H1 (cell line): ENCODE data around the gene NUDT3. TPM values are rescaled to one million over a fixed set of nuclear protein-coding genes. Genes with fewer than 3 reads are reported as not detected.

ENCODE experiments used
- CTCF ChIA-PET: fragments of 300-600 bp; sonication (Branson Sonifier 250); formaldehyde crosslinking; loops from one replicate; lab custom pipeline; 2021; ENCODE audit not compliant: partially characterized antibody; lab: Charles Lee
- POLR2A ChIA-PET: fragments of 300-600 bp; sonication (Branson Sonifier 250); formaldehyde crosslinking; loops from one replicate; lab custom pipeline; 2021; ENCODE audit warnings: inconsistent platforms; ENCODE audit not compliant: partially characterized antibody; lab: Charles Lee
- DNase-seq, 2 experiments: peaks; one replicate each; pipeline versions ENCODE4 v3.0.0 to v3.0.0-alpha.2; 2010 to 2022; ENCODE audit warnings: low spot score in 2 of 2, low read depth in 1 of 2, mixed read lengths in 1 of 2
- FAIRE-seq: peaks from 2 replicates; lab custom pipeline; 2011; peaks lifted over from hg19 to GRCh38; lab: Jason Lieb, UNC
- H2AFZ ChIP-seq: 2 replicates; pipeline ENCODE4 v1.8.1; 2012; ENCODE audit warnings: low read length, inconsistent platforms
- H2AK5ac ChIP-seq: 2 replicates; pipeline ENCODE4 v1.6.1; 2013; ENCODE audit warnings: low read depth, low read length
- H2BK120ac ChIP-seq: replicated peaks from 2 replicates; pipeline ENCODE3; 2013; ENCODE audit warnings: low read depth, low read length, inconsistent platforms
- H2BK12ac ChIP-seq: 2 replicates; pipeline ENCODE4 v1.6.1; 2013; ENCODE audit warnings: low read depth, low read length
- H2BK15ac ChIP-seq: 2 replicates; pipeline ENCODE4 v1.6.1; 2013; ENCODE audit warnings: low read length
- H2BK20ac ChIP-seq: 2 replicates; pipeline ENCODE4 v1.6.1; 2013; ENCODE audit warnings: low read length
- H2BK5ac ChIP-seq: 2 replicates; pipeline ENCODE4 v1.6.1; 2013; ENCODE audit warnings: low read depth, low read length
- H3K14ac ChIP-seq: 2 replicates; pipeline ENCODE4 v1.6.1; 2013; ENCODE audit warnings: inconsistent platforms; ENCODE audit not compliant: insufficient read length
- H3K18ac ChIP-seq: 2 replicates; pipeline ENCODE4 v1.6.1; 2013; ENCODE audit warnings: low read length; ENCODE audit errors: extremely low read depth
- H3K23ac ChIP-seq: 2 replicates; pipeline ENCODE4 v1.6.1; 2013; ENCODE audit warnings: inconsistent platforms; ENCODE audit not compliant: insufficient read length
- H3K23me2 ChIP-seq: 2 replicates; pipeline ENCODE4 v1.6.1; 2013; ENCODE audit warnings: low read depth, low read length
- H3K27ac ChIP-seq: 2 replicates; pipeline ENCODE4 v1.6.1; 2011; ENCODE audit warnings: low read depth, low read length, inconsistent platforms
- H3K27me3 ChIP-seq, 4 experiments: replicated peaks in 1 of 4; 1 replicate in 1 of 4; 2 replicates in 3 of 4; pipeline versions ENCODE4 v1.6.1 to v1.8.1; 2011 to 2013; ENCODE audit warnings: low read length in 3 of 4, mild to moderate bottlenecking in 3 of 4, inconsistent platforms in 2 of 4, mixed read lengths in 2 of 4, moderate library complexity in 1 of 4; ENCODE audit not compliant: control insufficient read depth in 3 of 4, insufficient read depth in 3 of 4; ENCODE audit errors: extremely low read depth in 1 of 4
- H3K36me3 ChIP-seq, 4 experiments: 2 replicates each; pipeline versions ENCODE4 v1.6.1 to v1.8.1; 2011 to 2013; ENCODE audit warnings: mild to moderate bottlenecking in 4 of 4, low read length in 3 of 4, moderate library complexity in 2 of 4, control low read depth in 1 of 4, inconsistent platforms in 1 of 4; ENCODE audit not compliant: insufficient read depth in 4 of 4, control insufficient read depth in 2 of 4
- H3K4ac ChIP-seq: replicated peaks from 2 replicates; pipeline ENCODE3; 2013; ENCODE audit warnings: low read length, low read depth, mixed read lengths, inconsistent platforms; ENCODE audit not compliant: insufficient read length
- H3K4me1 ChIP-seq, 4 experiments: replicated peaks in 1 of 4; 1 replicate in 1 of 4; 2 replicates in 3 of 4; pipeline versions ENCODE4 v1.6.1 to v1.8.1; 2011 to 2013; ENCODE audit warnings: low read length in 3 of 4, inconsistent platforms in 2 of 4, mixed read lengths in 1 of 4; ENCODE audit not compliant: insufficient read depth in 4 of 4, control insufficient read depth in 3 of 4
- H3K4me2 ChIP-seq, 2 experiments: 2 replicates each; pipeline versions ENCODE4 v1.6.1 to v1.8.1; 2011 to 2013; ENCODE audit warnings: low read depth in 2 of 2, low read length in 2 of 2, control low read depth in 1 of 2, inconsistent platforms in 1 of 2, mild to moderate bottlenecking in 1 of 2; ENCODE audit not compliant: insufficient read depth in 1 of 2
- H3K4me3 ChIP-seq, 4 experiments: fragments of 200-600, 300-600 bp in 1 of 4; sonication (generic), shearing (Covaris generic), sonication (Bioruptor Twin) in 1 of 4; 2 replicates each; pipeline versions ENCODE4 v1.5.1 to v1.8.1; 2011 to 2016; ENCODE audit warnings: low read length in 4 of 4, low read depth in 3 of 4, control low read depth in 2 of 4, inconsistent platforms in 2 of 4, mild to moderate bottlenecking in 2 of 4, mixed read lengths in 1 of 4, moderate library complexity in 1 of 4; ENCODE audit not compliant: insufficient read depth in 2 of 4; ENCODE audit errors: extremely low read depth in 1 of 4
- H3K56ac ChIP-seq: replicated peaks from 2 replicates; pipeline ENCODE3; 2013; ENCODE audit warnings: low read depth, mild to moderate bottlenecking, mixed read lengths, low read length, inconsistent platforms; ENCODE audit not compliant: insufficient read length
- H3K79me1 ChIP-seq: 2 replicates; pipeline ENCODE4 v1.6.1; 2013; ENCODE audit warnings: low read depth, low read length, control low read depth
- H3K79me2 ChIP-seq, 2 experiments: 2 replicates each; pipeline versions ENCODE4 v1.6.1 to v1.8.1; 2012 to 2013; ENCODE audit warnings: low read length in 2 of 2, mild to moderate bottlenecking in 2 of 2, inconsistent platforms in 1 of 2; ENCODE audit not compliant: insufficient read depth in 2 of 2, control insufficient read depth in 1 of 2
- H3K9ac ChIP-seq, 4 experiments: replicated peaks in 1 of 4; 1 replicate in 1 of 4; 2 replicates in 3 of 4; pipeline versions ENCODE4 v1.6.1 to v1.8.1; 2011 to 2013; ENCODE audit warnings: low read depth in 3 of 4, low read length in 3 of 4, control low read depth in 2 of 4, mild to moderate bottlenecking in 2 of 4, moderate library complexity in 2 of 4, inconsistent platforms in 1 of 4; ENCODE audit errors: extremely low read depth in 1 of 4
- H3K9me3 ChIP-seq, 2 experiments: 2 replicates each; pipeline versions ENCODE4 v1.6.1 to v1.8.1; 2012 to 2013; ENCODE audit warnings: mild to moderate bottlenecking in 2 of 2, moderate library complexity in 2 of 2, control low read depth in 1 of 2, inconsistent platforms in 1 of 2, low read depth in 1 of 2, low read length in 1 of 2, mixed read lengths in 1 of 2; ENCODE audit not compliant: insufficient read depth in 2 of 2
- H4K20me1 ChIP-seq, 2 experiments: replicated peaks in 1 of 2; 2 replicates each; pipeline versions ENCODE3 to v1.8.1; 2011 to 2013; ENCODE audit warnings: inconsistent platforms in 2 of 2, low read length in 2 of 2, mild to moderate bottlenecking in 1 of 2; ENCODE audit not compliant: insufficient read depth in 2 of 2, control insufficient read depth in 1 of 2
- H4K5ac ChIP-seq: 2 replicates; pipeline ENCODE4 v1.6.1; 2013; ENCODE audit warnings: low read length, low read depth, mixed read lengths, inconsistent platforms; ENCODE audit not compliant: insufficient read length
- H4K8ac ChIP-seq: 2 replicates; pipeline ENCODE4 v1.8.0; 2013; ENCODE audit warnings: mild to moderate bottlenecking, moderate library complexity, low read length, inconsistent platforms; ENCODE audit not compliant: insufficient read depth; ENCODE audit errors: extremely low read depth
- H4K91ac ChIP-seq: replicated peaks from 2 replicates; pipeline ENCODE3; 2013; ENCODE audit warnings: low read length, mixed read lengths, inconsistent platforms; ENCODE audit not compliant: insufficient read length
- CBX8 ChIP-seq: fragments of 300-800, 300-1000 bp; sonication (generic); IDR thresholded peaks from 2 replicates; pipeline ENCODE4 v1.7.1; 2016; ENCODE audit warnings: low read depth, low read length, borderline replicate concordance
- EGR1 ChIP-seq: IDR thresholded peaks from 2 replicates; pipeline ENCODE4 v1.6.1; 2011; ENCODE audit warnings: low read depth, low read length, borderline replicate concordance
- EZH2 ChIP-seq: fragments of 200-600 bp; sonication (generic); IDR thresholded peaks from 2 replicates; pipeline ENCODE4 v1.7.1; 2012; ENCODE audit warnings: low read depth, mild to moderate bottlenecking, moderate library complexity, low read length, inconsistent platforms; ENCODE audit not compliant: severe bottlenecking
- JUN ChIP-seq: IDR thresholded peaks from 2 replicates; pipeline ENCODE4 v1.6.1; 2011; ENCODE audit warnings: low read depth, mild to moderate bottlenecking, improper control_type of control experiment, low read length
- KDM4A ChIP-seq: IDR thresholded peaks from one replicate; pipeline ENCODE4 v1.7.1; 2012; ENCODE audit warnings: low read depth, mild to moderate bottlenecking, moderate library complexity, low read length, inconsistent platforms; ENCODE audit not compliant: severe bottlenecking
- MAFK ChIP-seq: IDR thresholded peaks from 2 replicates; pipeline ENCODE4 v1.6.1; 2012; ENCODE audit warnings: low read depth, mild to moderate bottlenecking, improper control_type of control experiment, low read length
- RFX5 ChIP-seq: IDR thresholded peaks from 2 replicates; pipeline ENCODE4 v1.6.1; 2011; ENCODE audit warnings: low read depth, low read length, improper control_type of control experiment, borderline replicate concordance
- RNF2 ChIP-seq: fragments of 200-900, 300-1000 bp; sonication (generic); IDR thresholded peaks from 2 replicates; pipeline ENCODE4 v1.7.1; 2016; ENCODE audit warnings: borderline replicate concordance, low read depth, mild to moderate bottlenecking, antibody characterized with exemption, low read length; ENCODE audit not compliant: poor library complexity, severe bottlenecking; ENCODE audit errors: missing control alignments
- SIX5 ChIP-seq: IDR thresholded peaks from 2 replicates; pipeline ENCODE4 v1.6.1; 2011; ENCODE audit warnings: mild to moderate bottlenecking, low read depth, low read length
- TAF1 ChIP-seq: IDR thresholded peaks from 2 replicates; pipeline ENCODE4 v1.6.1; 2011; ENCODE audit warnings: mild to moderate bottlenecking, low read depth, low read length
- ZNF274 ChIP-seq: IDR thresholded peaks from 2 replicates; pipeline ENCODE4 v1.7.0; 2012; ENCODE audit warnings: low read length, borderline replicate concordance; ENCODE audit errors: extremely low read depth
- WGBS, 2 experiments: shearing (Covaris generic) in 1 of 2; methylation state at CpG; one replicate each; pipeline versions ENCODE4 v1.1.6 to v1.1.7; 2013 to 2015; ENCODE audit warnings: low lambda C conversion rate in 2 of 2, mixed read lengths in 2 of 2, inconsistent platforms in 1 of 2, low coverage in 1 of 2, missing lambda C conversion rate in 1 of 2; ENCODE audit not compliant: insufficient replicate concordance in 2 of 2, insufficient coverage in 1 of 2, insufficient read length in 1 of 2; ENCODE audit errors: extremely low coverage in 1 of 2, missing lambda C conversion rate in 1 of 2; 5-methylcytosine and 5-hydroxymethylcytosine counted together
- polyA plus RNA-seq, 7 experiments: library from polyadenylated mRNA; depleted of rRNA in 3 of 7; stranded (reverse) in 5 of 7; unstranded in 2 of 7; fragments of >200 nt in 5 of 7; fragments of 200-250 nt in 2 of 7; gene quantifications; 1 replicate in 5 of 7; 2 replicates in 1 of 7; 4 replicates in 1 of 7; pipeline versions ENCODE4 v1.2.1 to v1.2.3, GENCODE V29; 2011 to 2013; ENCODE audit warnings: missing spikeins in 2 of 7, mixed read lengths in 2 of 7
- total RNA-seq: library from RNA; stranded (reverse); fragmentation: NEBNext Ultra II Directional; extraction: Animal tissue kit (Norgen Biotek cat#: 25700); gene quantifications from 2 replicates; pipeline ENCODE4 v1.2.1, GENCODE V29; 2021

The NUDT3 gene
- total and polyA plus RNA-seq, 2 of the 8 experiments (the other 6 are each of a cell fraction or from before 2014, with no cell fraction given), result 14.1 to 36.9 TPM

- Histone ChIP-seq H3K23ac (no peak within 1 kb of the TSS), H4K8ac (peak within 1 kb of the TSS; percentile 94), H3K79me1 (peaks cover 9% of the 10 kb centered on the region), H2BK5ac (peak within 1 kb of the TSS; percentile 99), H3K14ac (no peak within 1 kb of the TSS), H3K4me1 (peaks cover 2 to 40% (median 27%) of the 10 kb centered on the region in 4 experiments), H3K27me3 (no peaks in the 10 kb centered on the region), H4K91ac (peak within 1 kb of the TSS; percentile 71), H3K56ac (peak within 1 kb of the TSS; percentile 91), H3K79me2 (peaks cover 38 to 50% of the 10 kb centered on the region in 2 experiments), H2BK12ac (peak within 1 kb of the TSS; percentile 95; the same call in 1 of the 2 replicates), H3K4me3 (peak within 1 kb of the TSS; percentile 86 to 100 (median 98)), H2BK120ac (peak within 1 kb of the TSS; percentile 2), H3K4me2 (peak within 1 kb of the TSS; percentile 87 to 89), H2BK20ac (no peak within 1 kb of the TSS; the same call in 1 of the 2 replicates), H3K27ac (peak within 1 kb of the TSS; percentile 96), H4K20me1 (peaks cover 31 to 33% of the 10 kb centered on the region in 2 experiments), H2AFZ (no peak within 1 kb of the TSS), H3K36me3 (peaks cover 14 to 33% (median 24%) of the 10 kb centered on the region in 4 experiments), H2BK15ac (no peak within 1 kb of the TSS), H3K23me2 (peaks cover 12% of the 10 kb centered on the region), H2AK5ac (peak within 1 kb of the TSS; percentile 99), H3K4ac (peak within 1 kb of the TSS; percentile 61), H3K9me3 (no peaks in the 10 kb centered on the region), H3K18ac (peak within 1 kb of the TSS; percentile 98), H3K9ac (peak within 1 kb of the TSS; percentile 90 to 98 (median 94)), H4K5ac (peak within 1 kb of the TSS; percentile 98)
- CTCF ChIA-PET, result interaction anchor here (0.9 to 1.9 kb wide), 6 partner anchors 10 to 73 kb away, joined by 3 to 17 read pairs (median 5); no protein-coding TSS in a partner anchor
- peak in 1 of 2 experiments; percentile 84 for DNase-seq
- FAIRE-seq, result no peak
- POLR2A ChIA-PET, result interaction anchor here (0.6 to 3.2 kb wide), 49 partner anchors 11 to 555 kb away, joined by 3 to 144 read pairs (median 4); partner anchors contain the start of genes BLTP3A, GRM4, RPS10 and SMIM29
- 1% methylated on average over 59 of the region's 91 CpGs; no CpG with 5 or more reads in 1 of the 2 experiments for WGBS, 2 experiments
- TF ChIP-seq RNF2 (no peak), TAF1 (peak; percentile 93), EGR1 (no peak), SIX5 (no peak), JUN (no peak), EZH2 (no peak), KDM4A (peak; percentile 38), MAFK (no peak), RFX5 (no peak), CBX8 (no peak), ZNF274 (no peak)
Measured at GRCh38 chr6:34236443-34237315, 155.8 kb downstream of the NUDT3 start, which contains the start of gene HMGA1. HMGA1 (plus strand) TSS chr6:34236873; CDS start chr6:34240781, 3,908 bp downstream.
